K562 (cell line): Measurements from ENCODE around the gene MLX. TPM values are rescaled to one million over a fixed set of nuclear protein-coding genes. Genes with fewer than 3 reads are reported as not detected.

Source experiments
- CBFB ChIP-seq: sonication (generic); formaldehyde crosslinking; IDR thresholded peaks from 2 replicates; pipeline ENCODE4 v1.4.0; 2020; ENCODE audit warnings: mild to moderate bottlenecking, missing genetic modification reagents
- CBX1 ChIP-seq: sonication (generic); IDR thresholded peaks from 2 replicates; pipeline ENCODE4 v1.6.1; 2016; ENCODE audit warnings: antibody characterized with exemption, low read depth, mild to moderate bottlenecking
- CHAMP1 ChIP-seq: fragments of 450-650 bp; IDR thresholded peaks from 2 replicates; pipeline ENCODE4 v1.6.1; 2016; ENCODE audit warnings: mild to moderate bottlenecking
- HDAC8 ChIP-seq: fragments of 450-650 bp; IDR thresholded peaks from 2 replicates; pipeline ENCODE4 v1.6.1; 2016; ENCODE audit warnings: mild to moderate bottlenecking, missing genetic modification characterization, moderate library complexity, missing compliant biosample characterization
- MGA ChIP-seq: fragments of 450-650 bp; IDR thresholded peaks from 2 replicates; pipeline ENCODE4 v1.6.1; 2016; ENCODE audit warnings: mild to moderate bottlenecking, moderate library complexity
- PRDM10 ChIP-seq: fragments of 450-650 bp; IDR thresholded peaks from 2 replicates; pipeline ENCODE4 v1.6.1; 2018; ENCODE audit not compliant: partially characterized antibody
- ZNF507 ChIP-seq: conservative IDR thresholded peaks from 2 replicates; pipeline ENCODE4 v1.6.1; 2017; ENCODE audit warnings: missing genetic modification characterization, missing compliant biosample characterization
- ZZZ3 ChIP-seq: fragments of 450-650 bp; IDR thresholded peaks from 2 replicates; pipeline ENCODE4 v1.6.1; 2016; ENCODE audit warnings: antibody characterized with exemption, mild to moderate bottlenecking, moderate library complexity
- polyA plus RNA-seq, 8 experiments: library from polyadenylated mRNA; depleted of rRNA in 4 of 8; stranded (reverse) in 5 of 8; unstranded in 3 of 8; fragments of >200 nt; fragmentation: Nextera tagmentation in 2 of 8; fragmentation: Illumina TruSeq in 1 of 8; extraction: Ambion mirVana in 2 of 8; extraction: Trizol in 1 of 8; gene quantifications; 2 replicates each; pipeline versions ENCODE4 v1.2.1 to v1.2.3, GENCODE V29; 2011 to 2014; ENCODE audit warnings: inconsistent platforms in 1 of 8, missing spikeins in 1 of 8
- total RNA-seq, 7 experiments: library from RNA; depleted of rRNA in 6 of 7; stranded (reverse); fragments of >200 nt in 6 of 7; fragmentation: Illumina TruSeq in 2 of 7; extraction: Trizol in 2 of 7; gene quantifications; 2 replicates each; pipeline versions ENCODE4 v1.2.1 to v1.2.3, GENCODE V29; 2011 to 2021; ENCODE audit warnings: low replicate concordance in 1 of 7

The MLX gene
- total and polyA plus RNA-seq, 9 of the 15 experiments (the other 6 are each of a cell fraction or from before 2014, with no cell fraction given): 42.9 to 100 (median 58.9) TPM

- TF ChIP-seq MGA (no peak), PRDM10 (peak; percentile 31), CBX1 (no peak), HDAC8 (tag) (no peak), CHAMP1 (no peak), ZZZ3 (no peak; the same call in 1 of the 2 replicates), ZNF507 (tag) (no peak), CBFB (CRISPR knock-in tag) (no peak)
Measured at GRCh38 chr17:42536372-42537155, 30.3 kb upstream of the MLX start (continued).
